Measurements from ENCODE around the gene CMSS1.

Gene CMSS1

GRCh38 chr3:99850608-99851007 lies 32.9 kb downstream of the CMSS1 start:
- no peak for TF ChIP-seq CTCF (IDR thresholded peaks at IDR 0.05; ENCODE audit: borderline replicate concordance, insufficient read depth, low read depth, low read length)
- no peak overlapping the region for H3K4me3 ChIP-seq (ENCODE audit: low read depth, low read length)

- H3K4me3 ChIP-seq (ENCODE audit: low read depth, low read length): no peak overlapping the region
- TF ChIP-seq CTCF (IDR thresholded peaks at IDR 0.05; ENCODE audit: borderline replicate concordance, insufficient read depth, low read depth, low read length): no peak
These were observed 34.3 kb downstream of the CMSS1 start for GRCh38 chr3:99851955-99852354.

- TF ChIP-seq CTCF (IDR thresholded peaks at IDR 0.05; ENCODE audit: borderline replicate concordance, insufficient read depth, low read depth, low read length): no peak
These were observed 35.2 kb downstream of the CMSS1 start for GRCh38 chr3:99852851-99853250.

DNA sequence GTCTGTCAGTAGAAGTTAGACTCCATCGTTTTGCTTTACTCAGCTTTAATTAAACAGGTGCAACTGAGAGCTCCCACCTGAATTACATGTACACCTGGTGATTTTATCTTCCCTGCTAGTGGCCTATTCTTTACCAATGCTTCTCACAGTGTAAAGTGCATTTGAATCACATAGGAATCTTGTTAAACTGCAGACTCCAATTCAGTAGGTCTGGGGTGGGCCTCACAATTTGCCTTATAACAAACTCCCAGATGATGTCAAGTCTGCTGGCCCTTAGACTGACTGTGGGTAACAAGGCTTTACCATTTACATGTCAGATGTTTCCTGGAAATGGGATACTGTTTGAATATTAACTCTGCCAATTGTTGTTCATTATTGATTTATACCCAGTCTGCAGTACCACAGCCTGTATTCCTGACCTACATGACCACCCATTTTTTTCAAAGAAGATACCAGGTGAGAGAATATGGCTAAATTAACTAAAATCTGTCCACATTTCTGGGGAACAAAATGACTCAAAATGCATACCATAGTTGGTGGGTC lies 37.2 kb downstream of the CMSS1 start:
- no peak overlapping the region for H3K4me3 ChIP-seq (ENCODE audit: low read depth, low read length)
- no peak for TF ChIP-seq CTCF (IDR thresholded peaks at IDR 0.05; ENCODE audit: borderline replicate concordance, insufficient read depth, low read depth, low read length)

More at GRCh38 chr3:99852851-99853250, 35.2 kb downstream of the CMSS1 start:
- no peak overlapping the region for H3K4me3 ChIP-seq (ENCODE audit: low read depth, low read length)

- H3K4me3 ChIP-seq (ENCODE audit: low read depth, low read length): no peak overlapping the region
- no peak for TF ChIP-seq CTCF (IDR thresholded peaks at IDR 0.05; ENCODE audit: borderline replicate concordance, insufficient read depth, low read depth, low read length)
These were observed 38.2 kb downstream of the CMSS1 start for GRCh38 chr3:99855900-99856299.

DNA sequence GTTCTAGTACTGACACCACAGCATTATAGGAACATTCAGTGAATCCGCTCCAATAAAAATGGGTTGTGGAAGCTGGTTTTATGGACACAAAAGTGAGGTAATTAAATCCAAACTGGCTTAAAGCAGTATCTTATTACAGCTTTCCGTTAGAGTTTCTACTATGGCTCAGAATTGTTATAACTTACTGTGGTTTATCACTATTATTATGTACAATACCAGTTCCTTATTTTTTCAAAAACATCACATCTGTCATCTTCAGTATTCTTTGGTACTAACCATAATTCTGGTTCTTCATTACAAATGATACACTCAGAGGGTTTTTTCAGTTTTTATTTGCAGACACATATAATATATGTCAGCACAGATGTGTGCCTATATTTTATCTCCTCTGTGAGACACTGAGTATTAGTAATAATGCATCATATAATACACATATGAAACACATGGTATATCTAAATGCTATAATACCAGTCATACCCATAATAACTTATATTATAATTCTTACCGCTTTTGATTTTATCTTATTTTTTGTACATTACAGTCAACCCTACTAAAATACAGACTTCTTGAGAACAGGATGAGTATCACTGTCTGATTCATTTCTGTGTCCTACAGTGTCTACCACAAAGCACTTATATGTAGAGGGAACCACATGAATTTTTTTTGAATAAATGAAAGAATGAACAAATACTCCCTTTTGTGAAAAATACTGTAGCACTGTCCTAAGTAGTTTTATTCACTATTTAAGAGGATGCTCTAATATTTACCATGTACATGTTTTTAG lies 39.0 kb downstream of the CMSS1 start:
- no peak overlapping the region for H3K4me3 ChIP-seq (ENCODE audit: low read depth, low read length)
- no peak for TF ChIP-seq CTCF (IDR thresholded peaks at IDR 0.05; ENCODE audit: borderline replicate concordance, insufficient read depth, low read depth, low read length)

GRCh38 chr3:99857278-99857677 lies 39.6 kb downstream of the CMSS1 start:
- H3K4me3 ChIP-seq (ENCODE audit: low read depth, low read length): no peak overlapping the region
- no peak for TF ChIP-seq CTCF (IDR thresholded peaks at IDR 0.05; ENCODE audit: borderline replicate concordance, insufficient read depth, low read depth, low read length)
